OCI-LY1 (cell line): ENCODE measurements around the gene FAM240A.

Experiments used
- H2AFZ ChIP-seq: fragments of 200-600 bp; sonication (generic), shearing (Covaris generic); 2 replicates; pipeline ENCODE4 v1.6.0; 2014; ENCODE audit warnings: antibody characterized with exemption, mild to moderate bottlenecking, low read length
- H3F3A ChIP-seq: fragments of 200-600 bp; sonication (generic), shearing (Covaris generic); 2 replicates; pipeline ENCODE4 v1.6.0; 2014; ENCODE audit warnings: mild to moderate bottlenecking, antibody characterized with exemption, low read length, moderate library complexity; ENCODE audit not compliant: insufficient read depth
- H3K27ac ChIP-seq: fragments of 200-600 bp; sonication (generic); 2 replicates; pipeline ENCODE4 v1.5.1; 2014; ENCODE audit warnings: low read length, mixed run types, mild to moderate bottlenecking, low read depth; ENCODE audit not compliant: poor library complexity, severe bottlenecking
- H3K27me3 ChIP-seq: fragments of 200-600 bp; sonication (generic); 2 replicates; pipeline ENCODE4 v1.6.0; 2014; ENCODE audit warnings: antibody characterized with exemption, mild to moderate bottlenecking, low read length, moderate library complexity; ENCODE audit not compliant: insufficient read depth
- H3K36me3 ChIP-seq: fragments of 200-600 bp; sonication (generic); 2 replicates; pipeline ENCODE4 v1.6.1; 2014; ENCODE audit warnings: mild to moderate bottlenecking, antibody characterized with exemption, low read length, moderate library complexity, mixed read lengths; ENCODE audit not compliant: insufficient read depth
- H3K4me1 ChIP-seq: fragments of 200-600 bp; sonication (generic); 2 replicates; pipeline ENCODE4 v1.5.1; 2014; ENCODE audit warnings: mild to moderate bottlenecking, low read length, moderate library complexity; ENCODE audit not compliant: insufficient read depth, severe bottlenecking
- H3K4me2 ChIP-seq: fragments of 200-600 bp; sonication (generic), shearing (Covaris generic); 2 replicates; pipeline ENCODE4 v1.6.1; 2014; ENCODE audit warnings: low read length
- H3K4me3 ChIP-seq: fragments of 200-600 bp; sonication (generic); 2 replicates; pipeline ENCODE4 v1.5.1; 2014; ENCODE audit warnings: low read length, low read depth, mild to moderate bottlenecking, mixed read lengths; ENCODE audit not compliant: poor library complexity, severe bottlenecking
- H3K79me2 ChIP-seq: fragments of 200-600 bp; shearing (Covaris generic); 2 replicates; pipeline ENCODE4 v1.6.1; 2016; ENCODE audit warnings: mixed run types, low read length, mixed read lengths; ENCODE audit not compliant: insufficient read depth
- H3K9ac ChIP-seq: fragments of 200-600 bp; sonication (generic), shearing (Covaris generic); 2 replicates; pipeline ENCODE4 v1.6.1; 2014; ENCODE audit warnings: mild to moderate bottlenecking, low read length, mixed read lengths
- H3K9me2 ChIP-seq: fragments of 200-600 bp; sonication (generic), shearing (Covaris generic); 2 replicates; pipeline ENCODE4 v1.6.1; 2014; ENCODE audit warnings: low read depth, mild to moderate bottlenecking, low read length, mixed read lengths
- H3K9me3 ChIP-seq: fragments of 200-600 bp; shearing (Covaris generic); 2 replicates; pipeline ENCODE4 v1.6.1; 2014; ENCODE audit warnings: low read length, mixed read lengths
- H4K20me1 ChIP-seq: fragments of 200-600 bp; sonication (generic), shearing (Covaris generic); 2 replicates; pipeline ENCODE4 v1.6.0; 2016; ENCODE audit warnings: mild to moderate bottlenecking, low read length; ENCODE audit not compliant: insufficient read depth
- CTCF ChIP-seq: fragments of 200-600 bp; sonication (generic), shearing (Covaris generic); IDR thresholded peaks from 2 replicates; pipeline ENCODE4 v1.5.1; 2017; ENCODE audit warnings: mild to moderate bottlenecking, antibody characterized with exemption, low read length, moderate library complexity, mixed read lengths
- EZH2 ChIP-seq: fragments of 200-600 bp; sonication (generic), shearing (Covaris generic); IDR thresholded peaks from 2 replicates; pipeline ENCODE4 v1.8.0; 2017; ENCODE audit warnings: borderline replicate concordance, mixed run types, mild to moderate bottlenecking, antibody characterized with exemption, low read length, moderate library complexity, mixed read lengths

FAM240A gene

GRCh38 chr3:46595819-46596314, 16.5 kb upstream of the FAM240A start:
- Histone ChIP-seq H3K9me3 (no peaks in the 10 kb centered on the region), H3K4me2 (no peak overlapping the region), H3K9ac (no peak overlapping the region), H3K36me3 (no peaks in the 10 kb centered on the region), H3K27me3 (no peaks in the 10 kb centered on the region), H4K20me1 (no peaks in the 10 kb centered on the region), H2AFZ (no peak overlapping the region), H3F3A (no peaks in the 10 kb centered on the region), H3K27ac (no peak overlapping the region), H3K79me2 (no peaks in the 10 kb centered on the region), H3K9me2 (no peaks in the 10 kb centered on the region), H3K4me1 (no peaks in the 10 kb centered on the region), H3K4me3 (no peak overlapping the region)
- no peak for TF ChIP-seq EZH2
- no peak for TF ChIP-seq CTCF

GRCh38 chr3:46599590-46599989, 12.7 kb upstream of the FAM240A start:
- Histone ChIP-seq H3K79me2 (no peaks in the 10 kb centered on the region), H3K9ac (no peak overlapping the region), H3K9me2 (no peaks in the 10 kb centered on the region), H3F3A (no peaks in the 10 kb centered on the region), H4K20me1 (no peaks in the 10 kb centered on the region), H3K4me3 (no peak overlapping the region), H3K4me2 (no peak overlapping the region), H3K4me1 (no peaks in the 10 kb centered on the region), H3K9me3 (no peaks in the 10 kb centered on the region), H3K36me3 (no peaks in the 10 kb centered on the region), H3K27me3 (no peaks in the 10 kb centered on the region), H3K27ac (no peak overlapping the region), H2AFZ (no peak overlapping the region)
- TF ChIP-seq CTCF (no peak), EZH2 (no peak)

- Histone ChIP-seq H3K4me2 (no peak overlapping the region), H3K36me3 (no peaks in the 10 kb centered on the region)
Measured at GRCh38 chr3:46603446-46604046, 8.8 kb upstream of the FAM240A start.

More at GRCh38 chr3:46603446-46604046, 8.8 kb upstream of the FAM240A start:
- no peaks in the 10 kb centered on the region for H4K20me1 ChIP-seq
- H3K4me3 ChIP-seq: no peak overlapping the region
- H3K9me3 ChIP-seq: no peaks in the 10 kb centered on the region
- H3K27me3 ChIP-seq: no peaks in the 10 kb centered on the region
- H3K9me2 ChIP-seq: no peaks in the 10 kb centered on the region
- H2AFZ ChIP-seq: no peak overlapping the region
- H3K79me2 ChIP-seq: no peaks in the 10 kb centered on the region
- no peak overlapping the region for H3K27ac ChIP-seq
- no peaks in the 10 kb centered on the region for H3K4me1 ChIP-seq
- H3K9ac ChIP-seq: no peak overlapping the region
- no peaks in the 10 kb centered on the region for H3F3A ChIP-seq
- TF ChIP-seq CTCF (no peak), EZH2 (no peak)
